Gastroesophageal sphincter (tissue), 4 donors: ENCODE data around the gene PES1. TPM values are rescaled to one million over a fixed set of nuclear protein-coding genes. Genes with fewer than 3 reads are reported as not detected.

Source experiments
- ATAC-seq: fragments of 150-250 bp; one replicate; pipeline ENCODE4 v1.9.1; 2016; ENCODE audit warnings: mild to moderate bottlenecking, moderate library complexity
- H3K27ac ChIP-seq, 4 donors: fragments of 200-600 bp; sonication (generic) in 3 of 4; 1 replicate in 3 of 4; 2 replicates in 1 of 4; pipeline ENCODE4 v1.5.1; 2016 to 2019
- H3K27me3 ChIP-seq: fragments of 200-600 bp; sonication (generic); one replicate; pipeline ENCODE4 v1.5.1; 2019
- H3K36me3 ChIP-seq, 2 donors: fragments of 200-600 bp; sonication (generic); one replicate each; pipeline ENCODE4 v1.5.1; 2019; ENCODE audit warnings: control low read depth in 1 of 2
- H3K4me1 ChIP-seq, 3 donors: fragments of 200-600 bp; sonication (generic); 1 replicate in 2 of 3; 2 replicates in 1 of 3; pipeline ENCODE4 v1.5.1; 2016 to 2019; ENCODE audit warnings: control low read depth in 2 of 3
- H3K4me3 ChIP-seq, 2 donors: fragments of 200-600 bp; sonication (generic); one replicate each; pipeline ENCODE4 v1.5.1; 2019; ENCODE audit warnings: mild to moderate bottlenecking in 1 of 2, moderate library complexity in 1 of 2
- H3K9me3 ChIP-seq, 3 donors: fragments of 200-600 bp; sonication (generic); one replicate each; pipeline ENCODE4 v1.5.1; 2017 to 2019; ENCODE audit warnings: control low read depth in 2 of 3
- EP300 ChIP-seq: sonication (generic); formaldehyde crosslinking; IDR thresholded peaks from one replicate; pipeline ENCODE4 v1.6.1; 2017; ENCODE audit warnings: antibody characterized with exemption, mild to moderate bottlenecking
- POLR2A ChIP-seq, 2 donors: fragments of 450-650 bp; IDR thresholded peaks; one replicate each; pipeline ENCODE4 v1.6.1; 2017; ENCODE audit warnings: antibody characterized with exemption in 2 of 2, mild to moderate bottlenecking in 2 of 2, moderate library complexity in 1 of 2
- POLR2AphosphoS5 ChIP-seq: sonication (generic); formaldehyde crosslinking; IDR thresholded peaks from one replicate; pipeline ENCODE4 v1.6.1; 2017; ENCODE audit warnings: antibody characterized with exemption
- WGBS, 2 donors: methylation state at CpG; one replicate each; pipeline ENCODE4 v1.1.5; 2018; ENCODE audit warnings: low coverage in 1 of 2; 5-methylcytosine and 5-hydroxymethylcytosine counted together
- total RNA-seq, 4 donors: library from RNA; depleted of rRNA; stranded (reverse); fragments of >200 nt; gene quantifications; one replicate each; pipeline ENCODE4 v1.1.0, GENCODE V29; 2016
- TF ChIP-seq, protein P1 (sequence below), 4 experiments: fragments of 200-600 bp in 2 of 4; fragments of 450-650 bp in 2 of 4; sonication (generic) in 1 of 4; IDR thresholded peaks; one replicate each; pipeline ENCODE4 v1.5.1; 2017 to 2019; ENCODE audit warnings: antibody characterized with exemption in 4 of 4, mild to moderate bottlenecking in 2 of 4, moderate library complexity in 2 of 4

The PES1 gene
- total RNA-seq, 4 donors from 2014 or later, result 35.5 to 48.9 (median 39.8) TPM

DNA sequence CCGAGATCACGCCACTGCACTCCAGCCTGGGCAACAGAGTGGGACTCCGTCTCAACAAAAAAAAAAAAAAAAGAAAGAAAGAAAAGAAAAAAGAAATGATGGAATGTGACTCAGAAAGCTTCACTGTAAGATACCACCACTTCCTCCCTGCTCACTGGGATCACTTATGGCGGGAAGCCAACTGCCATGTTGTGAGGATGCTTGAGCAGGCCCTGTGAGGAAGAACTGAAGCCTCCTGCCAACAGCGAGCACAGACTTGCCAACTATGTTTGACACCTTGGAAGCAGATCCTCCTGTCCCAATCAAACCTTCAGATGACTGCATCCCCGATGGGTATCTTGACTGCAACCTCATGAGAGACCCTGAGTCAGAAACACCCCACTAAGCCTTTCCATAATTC, 53.4 kb downstream of the PES1 start:
- Histone ChIP-seq H3K36me3 (no peaks in the 10 kb centered on the region), H3K4me3 (no peak overlapping the region), H3K9me3 (no peaks in the 10 kb centered on the region), H3K27ac (no peak overlapping the region), H3K4me1 (peaks cover 0 to 13% (median 5%) of the 10 kb centered on the region in 3 donors), H3K27me3 (peaks cover 26% of the 10 kb centered on the region)
- TF ChIP-seq, protein P1, sequence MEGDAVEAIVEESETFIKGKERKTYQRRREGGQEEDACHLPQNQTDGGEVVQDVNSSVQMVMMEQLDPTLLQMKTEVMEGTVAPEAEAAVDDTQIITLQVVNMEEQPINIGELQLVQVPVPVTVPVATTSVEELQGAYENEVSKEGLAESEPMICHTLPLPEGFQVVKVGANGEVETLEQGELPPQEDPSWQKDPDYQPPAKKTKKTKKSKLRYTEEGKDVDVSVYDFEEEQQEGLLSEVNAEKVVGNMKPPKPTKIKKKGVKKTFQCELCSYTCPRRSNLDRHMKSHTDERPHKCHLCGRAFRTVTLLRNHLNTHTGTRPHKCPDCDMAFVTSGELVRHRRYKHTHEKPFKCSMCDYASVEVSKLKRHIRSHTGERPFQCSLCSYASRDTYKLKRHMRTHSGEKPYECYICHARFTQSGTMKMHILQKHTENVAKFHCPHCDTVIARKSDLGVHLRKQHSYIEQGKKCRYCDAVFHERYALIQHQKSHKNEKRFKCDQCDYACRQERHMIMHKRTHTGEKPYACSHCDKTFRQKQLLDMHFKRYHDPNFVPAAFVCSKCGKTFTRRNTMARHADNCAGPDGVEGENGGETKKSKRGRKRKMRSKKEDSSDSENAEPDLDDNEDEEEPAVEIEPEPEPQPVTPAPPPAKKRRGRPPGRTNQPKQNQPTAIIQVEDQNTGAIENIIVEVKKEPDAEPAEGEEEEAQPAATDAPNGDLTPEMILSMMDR (IDR thresholded peaks at IDR 0.05), result no peak
- TF ChIP-seq POLR2A (IDR thresholded peaks at IDR 0.05) (no peak), EP300 (no peak), POLR2AphosphoS5 (no peak)
- WGBS, 2 donors, result 80 to 83% methylated on average over 2 to 6 of the region's 6 CpGs
- no peak for ATAC-seq

DNA sequence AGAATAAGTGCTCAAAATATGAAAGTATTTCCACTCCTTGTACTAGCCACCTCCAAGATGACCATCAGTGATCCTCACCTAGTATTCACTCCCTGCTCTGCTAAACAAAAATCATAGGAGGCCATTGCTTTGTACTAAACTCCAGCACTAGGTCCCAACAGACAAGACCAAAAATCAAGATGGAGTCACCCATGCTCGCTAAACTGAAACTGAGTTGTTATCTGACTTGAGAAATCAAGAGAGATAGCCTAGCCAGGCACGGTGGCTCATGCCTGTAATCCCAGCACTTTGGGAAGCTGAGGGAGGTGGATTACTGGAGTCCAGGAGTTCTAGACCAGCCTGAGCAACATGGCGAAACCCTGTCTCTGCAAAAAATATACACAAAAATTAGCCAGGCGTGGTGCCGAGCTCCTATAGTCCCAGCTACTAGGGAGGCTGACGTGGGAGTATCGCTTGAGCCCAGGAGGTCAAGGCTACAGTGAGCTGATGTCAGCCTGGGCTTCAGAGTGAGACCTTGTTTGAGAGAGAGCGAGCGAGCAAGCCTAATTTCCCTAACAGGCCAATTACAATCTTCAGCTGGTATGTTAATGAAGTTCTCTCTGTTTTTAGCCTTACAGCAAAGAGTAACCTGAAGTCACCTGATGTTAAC, 54.5 kb downstream of the PES1 start:
- Histone ChIP-seq H3K9me3 (no peaks in the 10 kb centered on the region), H3K4me1 (peaks cover 0 to 5% (median 5%) of the 10 kb centered on the region in 3 donors), H3K27ac (no peak overlapping the region), H3K4me3 (no peak overlapping the region), H3K27me3 (peaks cover 15% of the 10 kb centered on the region), H3K36me3 (no peaks in the 10 kb centered on the region)
- WGBS, 2 donors, result 78 to 86% methylated on average over 5 to 7 of the region's 9 CpGs
- TF ChIP-seq EP300 (no peak), POLR2AphosphoS5 (no peak), POLR2A (IDR thresholded peaks at IDR 0.05) (no peak)
- TF ChIP-seq, protein P1 (IDR thresholded peaks at IDR 0.05), result no peak
- ATAC-seq, result no peak

DNA sequence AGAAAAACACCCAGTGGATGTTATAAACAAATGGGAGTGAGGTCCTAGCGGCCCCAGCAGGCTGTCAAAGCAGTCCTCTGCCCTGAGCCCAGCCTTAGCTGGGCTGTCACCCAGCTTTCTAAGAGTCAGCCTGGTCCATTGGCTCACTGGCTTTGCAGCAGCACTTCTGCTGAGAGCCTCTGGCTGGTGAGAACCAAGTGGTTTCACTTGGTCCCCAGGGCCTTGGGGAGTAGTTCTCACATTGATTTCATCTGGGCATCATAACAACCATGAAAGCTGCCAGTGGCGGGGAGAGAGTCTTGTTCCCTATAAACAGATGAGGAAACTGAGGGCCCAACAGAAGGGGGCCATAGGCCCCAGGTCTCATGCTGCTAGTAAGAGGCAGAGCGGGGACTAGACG, 56.5 kb downstream of the PES1 start:
- H3K4me3 ChIP-seq, result no peak overlapping the region
- no peak for ATAC-seq
- no peak overlapping the region for H3K27ac ChIP-seq
- no peaks in the 10 kb centered on the region for H3K4me1 ChIP-seq
- H3K36me3 ChIP-seq, result no peaks in the 10 kb centered on the region
- TF ChIP-seq EP300 (no peak), POLR2AphosphoS5 (no peak), POLR2A (IDR thresholded peaks at IDR 0.05) (no peak)
- TF ChIP-seq, protein P1 (IDR thresholded peaks at IDR 0.05), result no peak
- H3K9me3 ChIP-seq, result no peaks in the 10 kb centered on the region
- WGBS, 2 donors, result 63 to 67% methylated on average over 1 to 3 of the region's 4 CpGs
- no peaks in the 10 kb centered on the region for H3K27me3 ChIP-seq

DNA sequence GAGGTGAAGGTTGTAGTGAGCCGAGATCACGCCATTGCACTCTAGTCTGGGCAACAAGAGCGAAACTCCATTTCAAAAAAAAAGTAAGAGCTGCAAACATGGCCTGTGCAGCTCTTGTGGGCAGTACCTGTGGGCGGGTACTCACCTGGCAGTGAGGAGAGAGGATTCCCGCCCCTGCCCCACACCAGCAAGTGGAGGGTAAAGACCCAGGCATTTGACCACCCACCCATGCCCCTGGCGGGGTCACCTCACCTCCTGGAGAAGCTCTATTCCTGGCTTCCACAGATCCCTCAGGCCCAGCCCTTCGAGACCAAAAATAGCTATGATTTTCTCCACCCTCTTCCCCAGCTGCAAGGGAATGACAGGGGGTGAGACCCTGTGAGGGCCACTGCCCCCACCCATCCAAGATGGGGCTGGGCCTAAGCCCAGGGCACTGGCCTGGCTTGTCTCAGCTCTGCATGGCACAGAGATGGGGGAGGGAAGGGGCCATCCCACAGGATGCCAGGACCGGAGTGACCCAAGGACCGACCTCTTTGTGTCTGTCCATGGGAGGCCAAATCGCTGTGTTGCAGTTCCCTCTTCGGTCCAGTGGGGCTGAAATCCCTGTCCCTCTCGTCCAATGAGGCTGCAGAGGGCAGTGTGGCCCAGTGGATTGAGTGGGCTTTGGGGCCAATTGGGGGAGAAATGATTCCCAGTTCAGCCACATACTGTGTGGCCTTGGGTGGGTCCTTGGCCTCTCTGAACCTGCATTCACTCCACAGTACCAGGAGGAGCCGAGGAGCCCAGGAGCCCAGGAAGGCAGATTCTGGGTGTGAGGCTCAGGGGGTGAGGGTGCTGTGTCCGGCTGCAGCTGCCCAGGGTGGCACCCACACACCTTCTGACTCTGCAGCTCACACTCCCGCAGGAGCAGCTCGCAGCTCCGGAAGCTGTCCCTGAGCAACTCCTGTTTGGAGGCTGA, 59.8 kb downstream of the PES1 start:
- H3K27me3 ChIP-seq, result no peaks in the 10 kb centered on the region
- 50 to 96% methylated on average over 2 to 4 of the region's 17 CpGs for WGBS, 2 donors
- TF ChIP-seq EP300 (no peak), POLR2AphosphoS5 (no peak), POLR2A (IDR thresholded peaks at IDR 0.05) (no peak)
- TF ChIP-seq, protein P1 (IDR thresholded peaks at IDR 0.05), result no peak
- no peak overlapping the region for H3K4me3 ChIP-seq
- no peak overlapping the region for H3K27ac ChIP-seq
- ATAC-seq, result no peak
- H3K9me3 ChIP-seq, result no peaks in the 10 kb centered on the region
- H3K36me3 ChIP-seq, result no peaks in the 10 kb centered on the region
- H3K4me1 ChIP-seq, result no peaks in the 10 kb centered on the region
